Stimulated activated CD4-positive, alpha-beta T cell treated with anti-CD3 and anti-CD28 coated beads, Interleukin-12 subunit alpha, Interleukin-12 subunit beta, amount 100 ng/mL, for 4 hours (primary cell): ENCODE data around the gene PEX26.
"Not testable (repeated sequence)": the region's sequence is repeated elsewhere in the genome, so short reads cannot be mapped to it uniquely, and the experiment has no call there.

Experiments used
- DNase-seq: peaks from one replicate; pipeline ENCODE4 v3.0.0-alpha.2; 2020

Gene PEX26

DNA sequence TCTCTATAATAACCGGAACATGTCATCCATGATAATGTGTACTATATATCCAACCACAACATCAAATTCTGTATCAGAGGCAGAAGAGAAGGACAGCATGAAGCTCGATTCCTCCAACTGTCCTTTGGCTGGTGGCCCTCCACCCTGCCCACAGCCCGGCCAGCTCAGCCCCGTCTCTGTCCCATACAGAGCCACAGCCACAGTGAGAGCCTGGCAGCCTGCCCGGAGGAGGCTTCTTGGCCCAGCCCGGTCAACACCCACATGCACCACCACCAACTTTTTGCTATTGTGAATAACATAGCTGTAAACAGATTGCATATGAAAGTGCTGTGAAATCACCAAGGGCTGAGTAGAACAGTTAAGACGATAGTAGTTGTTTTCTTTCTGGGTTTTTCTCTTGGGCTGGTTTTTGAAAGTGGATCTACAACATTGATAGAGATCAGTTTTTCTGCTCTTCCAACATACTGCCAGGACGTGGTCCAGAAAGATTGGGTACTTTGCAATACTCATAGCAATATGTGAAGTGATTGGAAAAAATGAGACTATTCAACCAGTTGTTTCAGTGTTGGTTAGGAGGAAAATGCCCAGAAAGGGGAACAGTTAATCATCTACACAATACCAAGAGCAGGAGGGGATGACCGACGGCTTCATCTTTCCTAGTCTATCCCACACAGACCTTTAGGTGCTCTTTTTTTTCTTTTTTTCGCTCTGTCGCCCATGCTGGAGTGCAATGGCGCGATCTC, 25.9 kb downstream of the PEX26 start:
- no peak for DNase-seq

DNA sequence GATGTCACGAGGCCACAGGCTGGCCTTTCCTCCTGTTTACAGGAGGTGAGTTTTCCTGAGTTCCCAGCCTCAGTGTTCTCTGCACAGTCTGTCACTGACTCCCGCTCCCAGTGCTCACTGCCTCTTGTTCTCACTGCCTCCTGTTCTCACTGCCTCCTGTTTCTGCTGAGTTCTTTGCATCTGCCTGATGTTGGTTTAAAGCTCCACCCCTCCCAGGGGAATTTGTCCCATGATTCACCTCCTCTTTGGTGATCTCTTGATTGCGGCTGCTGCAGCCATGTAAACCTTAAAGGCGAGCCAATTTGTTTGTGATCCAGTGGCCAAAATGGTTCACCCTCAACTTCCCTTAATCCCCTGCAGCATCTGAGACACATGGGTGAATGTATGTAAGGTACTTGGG, 26.8 kb downstream of the PEX26 start:
- DNase-seq, result no peak

DNA sequence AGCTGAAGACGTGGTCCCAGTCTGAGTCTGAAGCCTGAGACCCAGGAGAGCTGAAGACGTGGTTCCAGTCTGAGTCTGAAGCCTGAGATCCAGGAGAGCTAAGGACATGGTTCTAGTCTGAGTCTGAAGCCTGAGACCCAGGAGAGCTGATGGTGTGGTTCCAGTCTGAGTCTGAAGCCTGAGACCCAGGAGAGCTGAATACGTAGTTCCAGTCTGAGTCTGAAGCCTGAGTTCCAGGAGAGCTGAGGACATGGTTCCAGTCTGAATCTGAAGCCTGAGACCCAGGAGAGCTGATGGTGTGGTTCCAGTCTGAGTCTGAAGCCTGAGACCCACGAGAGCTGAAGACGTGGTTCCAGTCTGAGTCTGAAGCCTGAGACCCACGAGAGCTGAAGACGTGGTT, 28.2 kb downstream of the PEX26 start:
- not testable (repeated sequence) for DNase-seq

DNA sequence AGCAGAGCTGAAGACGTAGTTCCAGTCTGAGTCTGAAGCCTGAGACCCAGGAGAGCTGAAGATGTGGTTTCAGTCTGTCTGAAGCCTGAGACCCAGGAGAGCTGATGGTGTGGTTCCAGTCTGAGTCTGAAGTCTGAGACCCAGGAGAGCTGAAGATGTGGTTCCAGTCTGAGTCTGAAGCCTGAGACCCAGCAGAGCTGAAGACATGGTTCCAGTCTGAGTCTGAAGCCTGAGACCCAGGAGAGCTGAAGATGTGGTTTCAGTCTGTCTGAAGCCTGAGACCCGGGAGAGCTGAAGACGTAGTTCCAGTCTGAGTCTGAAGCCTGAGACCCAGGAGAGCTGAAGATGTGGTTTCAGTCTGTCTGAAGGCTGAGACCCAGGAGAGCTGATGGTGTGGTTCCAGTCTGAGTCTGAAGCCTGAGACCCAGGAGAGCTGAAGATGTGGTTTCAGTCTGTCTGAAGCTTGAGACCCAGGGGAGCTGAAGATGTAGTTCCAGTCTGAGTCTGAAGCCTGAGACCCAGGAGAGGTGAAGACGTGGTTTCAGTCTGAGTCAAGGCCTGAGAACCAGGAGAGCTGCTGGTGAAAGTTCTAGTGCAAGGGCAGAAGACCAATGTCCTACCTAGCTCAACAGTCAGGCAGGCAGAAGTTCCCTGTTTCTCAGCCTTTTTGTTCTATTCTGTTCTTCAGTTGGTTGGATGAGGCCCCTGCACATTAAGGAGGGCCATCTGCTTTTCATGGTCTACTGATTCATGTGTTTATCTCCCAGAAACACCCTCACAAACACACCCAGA, 29.0 kb downstream of the PEX26 start:
- not testable (repeated sequence) for DNase-seq

DNA sequence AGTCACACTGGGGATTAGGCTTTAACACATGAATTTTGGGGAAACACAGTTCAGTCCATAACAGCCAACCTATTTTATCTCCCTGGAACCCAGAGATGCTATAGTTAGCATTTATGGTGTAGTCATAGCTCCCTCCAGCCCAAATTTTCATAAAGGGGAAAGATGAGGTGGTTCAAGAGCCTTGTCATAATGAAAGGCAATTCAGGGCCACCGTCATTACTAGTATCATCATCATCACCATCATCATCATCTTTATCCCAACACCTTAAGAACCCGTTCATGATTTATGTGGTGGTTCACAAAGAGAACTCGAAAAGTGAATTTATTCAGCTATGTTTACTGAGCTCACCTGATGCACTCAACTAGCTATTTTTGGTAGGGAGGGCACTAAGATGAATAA, 30.4 kb downstream of the PEX26 start:
- no peak for DNase-seq

GRCh38 chr22:18109410-18110193, 31.8 kb downstream of the PEX26 start:
- DNase-seq, result no peak

DNA sequence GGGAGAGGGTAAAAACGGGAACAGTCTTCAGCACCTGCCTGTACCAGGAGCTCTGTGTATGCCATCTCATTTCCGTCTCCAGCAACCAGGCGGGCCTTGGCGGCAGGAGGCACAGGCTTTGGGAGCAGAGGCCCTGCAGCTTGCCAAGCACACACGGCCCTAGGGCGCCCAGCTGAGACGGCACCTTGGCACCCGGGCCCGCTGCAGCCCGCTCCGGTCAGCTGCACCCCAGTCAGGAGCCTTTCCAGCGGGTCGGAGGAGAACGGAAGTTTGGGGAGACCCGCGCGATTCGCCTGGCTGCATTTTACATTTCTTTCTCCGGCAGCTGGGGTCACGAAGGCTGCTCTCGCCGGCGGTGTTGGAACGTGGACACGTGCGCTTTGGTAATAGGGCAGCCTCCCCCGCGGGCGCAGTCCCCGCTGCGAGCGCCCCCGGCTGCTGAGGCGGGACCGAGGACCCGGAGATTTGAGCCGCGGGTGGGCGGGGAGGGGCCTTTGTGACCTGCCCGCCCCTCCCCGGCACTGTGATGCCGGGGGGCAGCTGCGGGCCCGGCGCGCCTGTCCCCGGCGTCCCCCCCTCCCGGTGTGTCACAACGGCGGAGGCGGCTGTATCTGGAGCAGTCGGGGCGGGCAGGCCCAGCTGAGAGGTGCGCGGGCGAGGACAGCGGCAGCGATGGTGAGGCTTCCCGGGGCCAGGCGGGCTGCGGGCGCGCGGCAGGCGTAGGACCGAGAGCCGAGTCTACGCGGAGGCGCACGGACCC, 32.6 kb downstream of the PEX26 start, which contains the start of gene TUBA8:
TUBA8 (plus strand) TSS at position 616 of the 760 bp plus-strand sequence; CDS start at position 673, 57 bp downstream.
- peak; percentile 40 for DNase-seq

DNA sequence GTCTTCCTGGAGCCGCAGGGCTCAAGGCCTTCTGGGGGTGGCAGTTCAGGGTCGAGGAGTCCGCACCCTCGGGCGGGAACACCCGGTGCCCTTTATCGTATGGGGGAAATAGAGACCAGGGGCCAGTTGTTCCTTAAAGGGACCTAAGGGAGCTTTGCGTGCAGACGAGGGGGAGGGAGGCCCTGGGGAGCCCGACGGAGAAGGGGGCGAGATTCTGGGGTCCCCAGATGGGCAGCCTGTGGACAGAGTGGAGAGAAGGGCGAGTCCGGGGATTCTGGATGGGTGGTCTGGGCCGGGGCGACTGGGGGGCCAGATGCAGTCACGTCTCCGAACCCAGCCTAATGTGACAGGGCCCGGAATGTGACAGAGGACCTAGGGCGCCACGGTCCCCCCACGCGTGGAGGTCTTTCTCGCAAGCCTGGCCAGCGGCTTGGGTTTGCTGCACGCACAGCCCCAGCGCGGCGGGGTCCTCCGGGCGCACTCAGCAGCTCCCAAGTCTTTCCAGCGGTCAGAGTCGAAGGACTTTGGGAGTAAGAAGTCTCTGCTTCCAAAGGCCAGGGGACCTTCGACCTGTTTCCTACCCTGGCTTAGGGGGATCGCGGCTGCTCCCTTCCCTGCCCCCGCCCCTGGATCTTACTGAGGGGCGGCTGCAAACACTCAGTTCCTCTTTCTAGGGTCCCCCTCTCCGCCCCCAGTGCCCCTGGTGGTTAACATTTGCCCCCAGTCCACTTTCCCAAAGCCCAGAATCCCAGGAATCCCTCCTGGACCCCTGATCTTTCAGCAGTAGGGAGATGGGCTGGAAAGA, 33.4 kb downstream of the PEX26 start:
- no peak for DNase-seq

DNA sequence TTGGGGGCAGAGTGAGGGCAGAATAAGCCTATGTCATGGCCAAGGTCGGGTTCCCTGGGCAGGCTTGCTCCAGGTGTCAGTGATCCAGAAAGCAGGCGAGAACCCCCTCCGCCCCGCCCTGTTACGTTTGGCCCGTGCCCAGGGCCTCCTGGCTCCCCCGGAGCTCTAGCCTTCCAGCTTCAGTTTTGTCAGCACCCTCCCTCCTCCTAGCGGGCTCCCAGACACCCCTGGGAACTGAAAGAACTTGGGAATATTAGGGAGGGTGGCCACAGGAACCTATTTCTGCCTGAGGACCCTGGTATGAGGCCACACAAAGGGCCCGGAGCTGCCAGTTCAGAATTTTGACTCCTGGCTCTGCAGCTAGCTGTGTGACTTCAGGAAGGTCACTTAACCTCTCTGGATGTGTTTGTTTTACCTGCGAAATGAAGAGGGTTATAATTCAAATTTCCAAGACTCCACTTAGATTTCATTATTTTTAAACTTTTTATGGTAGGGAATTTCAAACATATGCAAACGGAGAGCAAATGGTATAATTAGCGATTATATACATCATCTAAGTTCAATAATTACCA, 34.1 kb downstream of the PEX26 start:
- DNase-seq, result no peak

- no peak for DNase-seq
Observed at GRCh38 chr22:18112440-18112839, 34.6 kb downstream of the PEX26 start.

DNA sequence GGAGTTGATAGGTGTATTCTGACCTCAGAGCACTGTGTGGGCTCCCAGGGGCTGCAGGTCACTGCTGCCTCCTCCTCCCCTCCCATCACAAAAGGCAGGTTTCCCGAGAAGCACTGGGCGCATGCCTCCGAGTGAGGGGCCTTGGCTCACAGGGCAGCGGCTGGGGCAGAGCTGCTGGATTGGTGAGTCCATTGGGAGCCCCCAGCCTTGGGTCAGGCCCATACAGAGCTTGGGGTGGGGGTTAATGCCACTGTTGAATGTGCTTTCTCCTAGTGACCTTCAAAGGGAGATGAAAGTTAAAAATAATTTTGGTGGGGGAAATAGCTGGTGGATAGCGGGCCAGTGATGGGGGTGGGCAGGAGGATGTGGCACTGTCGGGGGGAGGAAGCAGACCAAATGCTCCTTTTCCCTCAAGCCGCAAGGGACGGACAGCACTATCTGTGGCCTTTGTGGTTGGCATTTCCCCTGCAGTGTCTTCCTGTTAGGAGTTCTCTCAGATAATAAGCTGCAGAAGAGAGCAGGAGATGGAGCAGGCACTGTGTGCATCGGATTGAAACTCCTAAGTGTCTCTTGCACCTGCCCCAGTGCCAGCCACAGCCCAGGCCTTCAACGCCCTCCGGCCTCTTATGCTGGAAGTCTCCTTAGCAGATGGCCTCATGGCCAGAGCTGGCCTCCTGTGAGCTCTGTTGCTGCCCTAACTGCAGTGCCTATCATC, 36.0 kb downstream of the PEX26 start:
- no peak for DNase-seq

DNA sequence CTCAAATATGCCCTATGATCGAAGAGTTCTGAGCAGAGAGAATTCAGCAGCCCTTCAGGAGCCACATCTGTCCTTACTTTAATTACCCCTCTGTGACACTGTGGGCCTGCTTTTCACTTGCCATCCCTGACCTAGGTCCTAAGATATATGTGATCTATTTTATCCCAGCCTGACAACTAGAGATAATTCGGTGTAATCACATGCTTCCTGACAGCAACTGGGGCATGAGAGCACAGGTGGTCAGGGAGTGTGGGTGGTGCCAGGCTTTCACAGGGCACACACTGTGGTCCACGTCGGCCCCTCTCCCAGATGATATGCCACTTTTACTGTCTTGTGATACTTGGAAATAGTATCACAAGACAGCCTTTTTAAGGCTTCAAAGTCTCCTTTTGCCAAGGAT, 36.7 kb downstream of the PEX26 start:
- DNase-seq, result no peak

GRCh38 chr22:18114976-18115652, 37.3 kb downstream of the PEX26 start:
- DNase-seq, result no peak

DNA sequence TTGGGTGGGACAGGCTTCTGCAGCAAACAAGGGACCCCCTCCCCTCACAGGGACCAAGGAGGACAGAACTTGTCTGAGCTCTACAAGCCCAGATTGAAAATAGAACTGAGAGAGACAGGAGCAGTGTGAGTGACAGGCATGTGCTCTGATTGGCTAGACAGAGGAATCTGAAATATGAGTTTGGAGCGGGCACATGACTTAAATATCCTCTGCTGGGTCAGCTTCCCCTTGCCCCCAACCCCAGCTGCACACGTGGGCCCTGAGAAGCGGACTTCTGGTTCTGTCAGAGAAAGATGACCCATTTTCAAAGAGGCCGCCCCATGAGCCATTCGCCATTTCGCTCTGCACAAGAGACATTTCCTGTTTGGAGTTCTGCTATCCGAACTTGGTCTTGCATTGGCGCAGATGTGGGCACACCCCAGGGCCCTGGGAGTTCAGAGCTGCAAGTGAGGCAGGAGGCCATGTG, 38.1 kb downstream of the PEX26 start:
- no peak for DNase-seq

DNA sequence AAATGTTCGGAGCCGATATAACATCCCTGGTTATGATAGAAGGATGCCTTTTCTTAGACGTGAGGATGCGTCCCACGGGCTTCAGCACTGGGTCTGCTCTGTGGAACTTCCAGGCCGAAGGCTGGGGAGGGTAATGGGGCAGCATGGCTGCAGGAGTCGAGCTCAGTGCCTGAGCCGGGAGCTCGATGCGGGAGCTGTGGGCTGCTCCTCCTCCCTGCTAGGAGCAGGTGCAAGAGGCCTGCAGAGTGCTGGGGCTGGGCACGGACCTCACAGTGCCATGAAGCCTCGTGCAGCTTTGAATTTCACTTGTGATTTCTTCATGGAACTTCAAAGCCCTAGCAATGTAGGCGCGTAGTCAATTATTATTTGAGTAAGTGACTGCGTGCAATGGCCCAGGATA, 38.8 kb downstream of the PEX26 start:
- no peak for DNase-seq

DNA sequence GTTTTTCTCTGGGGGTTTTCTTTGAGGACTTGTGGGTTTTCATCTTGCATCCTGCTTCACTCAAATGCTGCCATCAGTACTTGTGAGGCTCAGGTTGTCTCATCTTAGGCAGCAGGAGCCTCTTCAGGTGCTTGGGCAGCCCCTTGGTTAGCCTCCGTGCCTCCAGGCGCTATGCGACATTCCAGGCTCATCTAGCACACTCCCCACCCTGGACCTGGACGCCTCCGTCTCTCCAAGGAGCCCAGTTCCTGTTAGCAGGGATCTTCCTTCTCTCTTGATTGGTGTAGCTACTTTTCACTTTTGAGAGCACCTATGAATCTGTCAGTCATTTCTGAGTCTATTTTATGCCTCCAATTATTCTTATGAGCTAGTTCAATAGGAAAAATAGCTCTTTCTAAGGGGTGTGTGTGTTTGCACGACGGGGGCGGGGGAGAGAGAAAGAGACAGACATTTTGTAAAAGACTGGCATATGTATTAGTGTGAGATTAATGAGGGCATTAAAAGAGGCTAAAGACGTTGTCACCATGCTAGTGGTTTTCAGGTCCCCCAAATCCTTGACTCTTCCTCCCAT, 40.6 kb downstream of the PEX26 start:
- no peak for DNase-seq

DNA sequence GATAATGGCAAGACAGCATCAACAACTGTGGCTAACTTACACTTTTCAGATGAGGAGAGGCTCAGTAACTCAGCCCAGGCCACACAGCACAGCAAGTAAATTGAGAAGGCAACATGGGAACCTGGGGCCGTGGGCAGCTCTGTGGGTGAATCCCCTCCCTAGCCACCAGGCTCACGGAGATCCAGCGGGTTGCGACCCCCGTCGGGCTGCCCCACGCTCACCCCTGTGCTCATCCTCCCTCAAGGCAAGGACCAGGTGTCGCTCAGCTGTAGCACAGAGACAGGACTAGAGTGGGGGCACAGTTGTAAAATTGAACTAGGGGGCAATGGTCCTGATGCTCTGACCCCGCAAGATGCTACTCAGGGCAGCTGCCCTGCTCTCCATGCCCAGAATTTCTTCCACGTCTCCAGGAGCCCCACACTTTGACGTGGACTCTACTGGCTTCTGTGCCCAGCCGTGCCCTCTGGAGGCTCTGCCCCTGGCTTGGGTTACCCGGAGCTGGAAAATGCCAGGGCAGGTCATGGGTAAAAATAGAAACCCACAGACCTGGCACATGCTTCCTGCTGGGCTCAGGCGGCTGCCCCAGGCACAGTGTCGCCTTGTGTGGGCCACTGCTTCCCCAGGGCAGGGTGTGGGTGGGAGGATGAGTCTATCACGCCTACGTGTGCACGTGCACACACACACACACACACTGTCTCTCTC, 41.8 kb downstream of the PEX26 start:
- DNase-seq, result no peak

GRCh38 chr22:18120857-18121256, 43.1 kb downstream of the PEX26 start:
- no peak for DNase-seq

GRCh38 chr22:18121506-18121905, 43.7 kb downstream of the PEX26 start:
- no peak for DNase-seq
